G401.6 (cell line): Measurements from ENCODE around the gene PCDHGB1.
"Not testable (repeated sequence)": the region's sequence is repeated elsewhere in the genome, so short reads cannot be mapped to it uniquely, and the experiment has no call there.

Experiments used
- FAIRE-seq: peaks from 2 replicates; lab custom pipeline; 2012; peaks lifted over from hg19 to GRCh38; lab: Jason Lieb, UNC

Gene PCDHGB1

GRCh38 chr5:141349917-141350619 lies at the start of gene PCDHGB1:
Gene PCDHGB1 (plus strand): TSS chr5:141350099. CDS start chr5:141350261, 162 bp downstream.
- FAIRE-seq = no peak

DNA sequence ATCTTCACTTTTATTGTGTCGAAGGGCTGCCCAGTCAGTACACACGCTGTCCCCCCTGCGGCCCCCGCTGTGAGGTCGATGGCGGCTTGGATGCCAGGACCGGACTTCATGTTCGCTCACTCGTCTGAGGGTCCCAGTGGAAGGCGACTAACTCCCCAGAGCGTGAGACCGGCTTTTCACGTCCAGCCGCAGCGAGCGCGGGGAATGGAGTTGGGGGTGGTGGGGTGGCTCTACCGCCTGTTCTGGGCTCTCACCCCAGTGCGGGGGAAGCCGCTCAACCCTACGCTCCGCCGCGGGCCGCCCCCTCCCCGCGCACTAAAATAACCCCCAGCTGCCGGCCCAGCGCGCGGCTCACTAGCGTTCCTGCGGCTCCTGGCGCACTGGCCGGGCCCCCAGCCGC lies 46.1 kb upstream of the PCDHGB1 start, which contains the start of gene SLC25A2:
SLC25A2 (minus strand) TSS at position 294 of the 400 bp plus-strand sequence; CDS start at position 110, 184 bp downstream.
- no peak for FAIRE-seq

- FAIRE-seq = no peak
Measured at GRCh38 chr5:141306630-141307029, 43.3 kb upstream of the PCDHGB1 start.

DNA sequence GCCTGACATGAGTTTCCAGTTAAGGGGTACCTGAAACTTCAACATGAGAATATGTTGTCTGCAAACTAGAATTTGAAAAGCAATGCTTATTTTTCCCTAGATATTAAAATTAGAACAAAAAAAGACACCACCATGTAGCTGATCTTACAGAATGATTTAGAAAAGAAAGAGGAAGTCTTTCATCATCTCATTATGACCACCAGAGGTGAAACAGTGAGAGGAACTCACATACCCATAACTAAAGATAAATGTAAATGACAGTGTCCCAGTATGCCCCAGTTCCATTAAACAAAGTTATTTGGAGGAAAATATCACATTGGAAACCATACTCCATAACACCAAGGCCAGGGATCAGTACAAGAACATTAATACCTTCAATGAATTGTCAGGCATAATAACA lies 36.2 kb upstream of the PCDHGB1 start:
- no peak for FAIRE-seq

GRCh38 chr5:141316963-141317362 lies 32.9 kb upstream of the PCDHGB1 start:
- not testable (repeated sequence) for FAIRE-seq

- no peak for FAIRE-seq
Measured at GRCh38 chr5:141319202-141319601, 30.7 kb upstream of the PCDHGB1 start.

DNA sequence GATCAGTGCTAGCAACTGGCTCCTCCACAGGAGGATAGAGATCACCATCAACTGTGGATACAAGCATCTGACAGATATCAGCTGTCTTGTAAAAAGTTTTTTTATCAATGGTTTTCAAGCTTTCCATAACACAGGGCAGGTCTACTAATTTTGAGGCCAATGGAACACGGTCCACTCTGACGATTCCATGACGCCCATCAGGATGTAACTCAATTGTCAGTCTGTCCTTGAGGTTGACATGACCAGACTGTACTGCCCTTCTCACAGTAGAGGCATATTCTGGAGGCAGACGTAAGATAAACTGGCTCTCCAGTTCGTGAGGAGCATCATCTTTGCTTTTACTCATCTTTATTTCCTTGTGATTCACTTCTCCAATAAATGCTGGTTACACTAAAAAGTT lies 30.2 kb upstream of the PCDHGB1 start:
- no peak for FAIRE-seq

GRCh38 chr5:141320225-141321169 lies 29.4 kb upstream of the PCDHGB1 start, which contains the start of gene TAF7:
Gene TAF7 (minus strand): TSS chr5:141320784. CDS start chr5:141320044, 740 bp downstream.
- FAIRE-seq = peak; percentile 83

- no peak for FAIRE-seq
Measured at GRCh38 chr5:141322261-141322660, 27.6 kb upstream of the PCDHGB1 start.

DNA sequence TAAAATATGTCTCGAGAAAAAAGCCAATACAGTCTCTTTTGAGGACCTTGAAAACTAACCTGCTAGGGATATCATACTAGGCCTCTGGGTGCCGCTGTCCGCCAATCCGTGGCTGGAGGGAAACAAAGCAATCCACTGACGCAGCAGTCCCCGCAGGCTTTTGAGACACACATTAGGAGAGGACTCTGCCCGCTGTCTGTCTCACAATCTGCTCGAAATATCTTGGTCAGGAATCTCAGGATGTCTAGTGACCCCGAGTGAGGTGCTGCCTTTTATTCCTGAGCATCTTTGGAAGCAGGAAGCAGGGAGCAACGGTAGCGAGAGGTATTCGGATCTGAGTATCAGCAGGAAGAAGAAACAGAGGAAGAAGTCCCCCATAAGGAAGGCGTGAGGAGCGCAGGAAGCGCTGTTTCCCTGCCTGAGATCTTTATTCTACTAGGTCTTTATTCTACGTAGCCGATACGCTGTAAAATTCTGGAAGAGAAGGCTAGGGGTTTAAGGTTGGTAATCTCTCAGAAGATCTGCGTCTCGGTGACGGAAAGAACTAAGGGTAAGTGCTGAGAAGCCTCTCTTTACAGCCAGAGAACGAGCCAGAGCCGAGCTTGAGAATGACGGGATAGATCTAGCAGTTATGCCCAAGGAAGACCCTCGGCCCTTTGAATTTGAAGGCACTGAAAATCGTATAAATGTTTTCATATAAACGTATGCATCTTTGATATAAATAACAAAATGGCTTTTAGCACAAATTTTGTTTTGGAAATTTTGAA lies 23.6 kb upstream of the PCDHGB1 start:
- FAIRE-seq = no peak

- no peak for FAIRE-seq
Measured at GRCh38 chr5:141328231-141328630, 21.7 kb upstream of the PCDHGB1 start.

- FAIRE-seq = no peak
Measured at GRCh38 chr5:141330299-141331080, 19.4 kb upstream of the PCDHGB1 start, which contains the start of gene PCDHGA1. Gene PCDHGA1 (plus strand): TSS chr5:141330514.

GRCh38 chr5:141332571-141332970 lies 17.3 kb upstream of the PCDHGB1 start:
- FAIRE-seq = not testable (repeated sequence)

DNA sequence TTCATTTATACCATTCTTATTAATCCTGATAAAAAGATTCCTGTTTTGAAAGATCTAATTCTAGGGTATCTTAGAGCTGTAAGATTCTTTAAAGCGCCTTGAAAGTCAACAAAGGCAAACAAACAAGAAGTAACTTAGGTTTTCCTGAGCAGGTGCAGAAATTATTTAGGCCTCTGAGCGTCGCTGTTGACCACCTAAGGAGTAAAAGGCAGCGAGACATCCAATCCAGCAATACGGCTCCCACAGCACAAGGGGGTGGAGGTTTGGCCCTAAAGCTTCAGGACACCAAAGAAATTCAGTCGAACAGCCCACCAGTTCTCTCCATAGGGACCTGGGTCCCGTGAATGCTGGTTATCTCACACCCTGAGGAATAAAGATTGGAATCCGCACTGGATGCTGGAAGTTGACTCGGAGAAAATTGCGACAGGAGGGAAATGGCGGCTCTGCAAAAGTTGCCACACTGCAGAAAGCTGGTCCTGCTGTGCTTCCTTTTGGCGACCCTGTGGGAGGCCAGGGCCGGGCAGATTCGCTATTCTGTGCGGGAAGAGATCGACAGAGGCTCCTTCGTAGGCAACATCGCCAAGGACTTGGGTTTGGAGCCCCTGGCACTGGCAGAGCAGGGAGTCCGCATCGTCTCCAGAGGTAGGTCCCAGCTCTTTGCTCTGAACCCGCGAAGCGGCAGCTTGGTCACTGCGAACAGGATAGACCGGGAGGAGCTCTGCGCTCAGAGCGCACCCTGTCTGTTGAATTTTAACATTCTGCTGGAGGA lies 11.2 kb upstream of the PCDHGB1 start, which contains the start of gene PCDHGA2:
PCDHGA2 (plus strand) TSS at position 223 of the 769 bp plus-strand sequence.
- FAIRE-seq = no peak

DNA sequence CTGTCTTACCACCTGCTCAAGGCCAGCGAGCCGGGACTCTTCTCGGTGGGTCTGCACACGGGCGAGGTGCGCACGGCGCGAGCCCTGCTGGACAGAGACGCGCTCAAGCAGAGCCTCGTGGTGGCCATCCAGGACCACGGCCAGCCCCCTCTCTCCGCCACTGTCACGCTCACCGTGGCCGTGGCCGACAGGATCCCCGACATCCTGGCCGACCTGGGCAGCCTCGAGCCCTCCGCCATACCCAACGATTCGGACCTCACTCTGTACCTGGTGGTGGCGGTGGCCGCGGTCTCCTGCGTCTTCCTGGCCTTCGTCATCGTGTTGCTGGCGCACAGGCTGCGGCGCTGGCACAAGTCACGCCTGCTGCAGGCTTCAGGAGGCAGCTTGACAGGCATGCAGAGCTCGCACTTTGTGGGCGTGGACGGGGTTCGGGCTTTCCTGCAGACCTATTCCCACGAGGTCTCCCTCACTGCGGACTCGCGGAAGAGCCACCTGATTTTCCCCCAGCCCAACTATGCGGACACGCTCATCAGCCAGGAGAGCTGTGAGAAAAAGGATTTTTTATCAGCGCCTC lies 9.0 kb upstream of the PCDHGB1 start:
- FAIRE-seq = not testable (repeated sequence)

- FAIRE-seq = no peak
Measured at GRCh38 chr5:141342773-141343172, 7.1 kb upstream of the PCDHGB1 start.

DNA sequence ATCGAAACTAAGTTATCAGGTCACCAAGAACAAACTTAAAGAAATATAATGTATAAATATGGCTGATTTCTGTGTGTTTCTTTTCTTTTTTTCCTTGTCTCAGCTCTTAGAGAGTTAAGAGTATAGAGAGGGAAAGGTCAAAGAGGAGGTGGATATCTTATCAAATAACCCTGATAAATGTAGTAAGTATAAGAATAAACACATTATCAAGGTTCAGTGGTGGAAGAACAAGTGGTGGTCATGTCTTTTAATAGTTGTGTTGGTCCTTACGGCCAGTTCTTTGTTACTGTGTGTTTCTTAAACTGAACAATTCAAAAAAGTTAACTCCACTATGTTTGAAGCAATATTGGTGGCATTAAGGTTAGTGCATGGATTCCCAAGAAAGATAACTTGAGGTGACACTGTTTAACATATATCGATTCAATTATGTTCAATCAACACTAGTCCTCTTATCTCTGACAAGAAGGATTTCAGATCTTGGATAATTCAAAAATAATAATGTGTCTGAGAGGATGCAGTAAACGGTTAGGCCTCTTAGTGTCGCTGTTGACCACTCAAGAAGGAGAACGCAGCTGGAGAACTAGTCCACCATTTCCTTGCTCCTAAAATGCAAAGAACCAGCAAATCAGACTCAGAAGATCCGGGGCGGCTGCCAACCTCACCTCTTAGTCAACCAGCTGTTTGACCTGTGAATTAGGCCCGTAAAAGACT lies 6.5 kb upstream of the PCDHGB1 start, which contains the start of gene PCDHGA3:
PCDHGA3 (plus strand) TSS at position 588 of the 711 bp plus-strand sequence. CDS start 205 bp downstream, outside the sequence.
- FAIRE-seq = no peak

DNA sequence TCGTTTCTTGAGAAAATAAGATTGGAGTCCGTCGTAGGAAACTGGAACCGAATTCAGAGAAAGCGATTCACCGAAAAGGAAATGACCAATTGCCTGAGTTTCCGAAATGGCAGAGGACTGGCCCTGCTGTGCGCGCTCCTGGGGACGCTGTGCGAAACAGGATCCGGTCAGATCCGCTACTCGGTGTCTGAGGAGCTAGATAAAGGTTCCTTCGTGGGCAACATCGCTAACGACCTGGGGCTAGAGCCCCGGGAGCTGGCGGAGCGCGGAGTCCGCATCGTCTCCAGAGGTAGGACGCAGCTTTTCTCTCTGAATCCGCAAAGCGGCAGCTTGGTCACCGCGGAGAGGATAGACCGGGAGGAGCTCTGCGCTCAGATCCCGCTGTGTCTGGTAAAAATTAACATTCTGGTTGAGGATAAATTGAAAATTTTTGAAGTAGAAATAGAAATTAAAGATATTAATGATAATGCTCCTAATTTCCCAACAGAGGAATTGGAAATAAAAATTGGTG lies 5.9 kb upstream of the PCDHGB1 start:
- no peak for FAIRE-seq

GRCh38 chr5:141345327-141345726 lies 4.6 kb upstream of the PCDHGB1 start:
- no peak for FAIRE-seq
